HCT116 (cell line): ENCODE data around the gene H19. TPM values are rescaled to one million over a fixed set of nuclear protein-coding genes. Genes with fewer than 3 reads are reported as not detected.

Experiments used
- ATAC-seq: fragments of 200-7000 bp; cut with Tn5 transposase; 2 replicates; pipeline ENCODE4 v1.9.1; 2020; ENCODE audit warnings: mild to moderate bottlenecking, moderate library complexity
- BruUV-seq: library from RNA; stranded (reverse); fragments of 400-500 nt; replicated peaks from 2 replicates; lab custom pipeline; 2021; lab: Mats Ljungman, UMichigan
- CTCF ChIA-PET: fragments of 300-600 bp; sonication (Branson Sonifier 250); formaldehyde crosslinking; loops from one replicate; lab custom pipeline; 2021; ENCODE audit warnings: antibody characterized with exemption; lab: Charles Lee
- POLR2A ChIA-PET: fragments of 300-600, 350-600 bp; sonication (Branson Sonifier 250); formaldehyde crosslinking; loops from one replicate; lab custom pipeline; 2021; ENCODE audit warnings: antibody characterized with exemption; lab: Charles Lee
- RAD21 ChIA-PET, 2 experiments: fragments of 300-600 bp; sonication (Branson Sonifier 250); formaldehyde crosslinking; loops; one replicate each; lab custom pipeline; 2023; ENCODE audit warnings: low total read pairs in 2 of 2; ENCODE audit not compliant: uncharacterized antibody in 2 of 2, unreplicated experiment in 2 of 2, low non-redundant PET in 1 of 2; lab: Charles Lee
- DNase-seq: peaks from one replicate; pipeline ENCODE4 v3.0.0-alpha.2; 2010; ENCODE audit warnings: low read depth, low spot score
- H2AFZ ChIP-seq: fragments of 200-600 bp; shearing (Covaris generic), sonication (generic); 2 replicates; pipeline ENCODE4 v1.6.1; 2017; ENCODE audit warnings: low read depth, mixed run types, mixed read lengths, antibody characterized with exemption, low read length; ENCODE audit not compliant: poor library complexity, severe bottlenecking
- H3K27ac ChIP-seq: 2 replicates; pipeline ENCODE4 v1.5.1; 2012; ENCODE audit warnings: low read depth, low read length
- H3K27me3 ChIP-seq: fragments of 200-600 bp; sonication (generic); 2 replicates; pipeline ENCODE4 v1.6.1; 2016; ENCODE audit warnings: mixed run types, low read length, mixed read lengths; ENCODE audit not compliant: insufficient read depth
- H3K36me3 ChIP-seq, 2 experiments: fragments of 200-500 bp in 1 of 2; fragments of 200-600 bp in 1 of 2; sonication (Bioruptor generic) in 1 of 2; sonication (generic) in 1 of 2; 2 replicates each; pipeline versions ENCODE4 v1.5.1 to v1.6.1; 2014 to 2016; ENCODE audit warnings: low read length in 2 of 2, inconsistent platforms in 1 of 2, mixed read lengths in 1 of 2, mixed run types in 1 of 2; ENCODE audit not compliant: insufficient read depth in 2 of 2, control insufficient read depth in 1 of 2
- H3K4me1 ChIP-seq, 2 experiments: fragments of 200-600 bp in 1 of 2; sonication (generic) in 1 of 2; 2 replicates each; pipeline versions ENCODE4 v1.5.1 to v1.6.1; 2012 to 2017; ENCODE audit warnings: low read length in 2 of 2, inconsistent platforms in 1 of 2, mild to moderate bottlenecking in 1 of 2, mixed read lengths in 1 of 2, mixed run types in 1 of 2, moderate library complexity in 1 of 2; ENCODE audit not compliant: insufficient read depth in 2 of 2, control insufficient read depth in 1 of 2
- H3K4me2 ChIP-seq: fragments of 200-600 bp; sonication (generic); 2 replicates; pipeline ENCODE4 v1.6.1; 2017; ENCODE audit warnings: mixed run types, low read length, mixed read lengths
- H3K4me3 ChIP-seq, 2 experiments: fragments of 200-600 bp in 1 of 2; sonication (generic) in 1 of 2; replicated peaks in 1 of 2; 2 replicates each; pipeline ENCODE4 v1.5.1; 2011 to 2016; ENCODE audit warnings: low read length in 2 of 2, control low read depth in 1 of 2, low read depth in 1 of 2, mild to moderate bottlenecking in 1 of 2, mixed read lengths in 1 of 2, mixed run types in 1 of 2
- H3K79me2 ChIP-seq: fragments of 200-600 bp; sonication (generic); 2 replicates; pipeline ENCODE4 v1.6.1; 2017; ENCODE audit warnings: mild to moderate bottlenecking, mixed run types, low read length, moderate library complexity, mixed read lengths; ENCODE audit not compliant: insufficient read depth
- H3K9ac ChIP-seq: fragments of 200-600 bp; sonication (generic); 2 replicates; pipeline ENCODE4 v1.6.1; 2016; ENCODE audit warnings: low read length, mixed read lengths
- H3K9me2 ChIP-seq: fragments of 200-600 bp; sonication (generic), shearing (Covaris generic); 2 replicates; pipeline ENCODE4 v1.6.1; 2017; ENCODE audit warnings: mixed run types, mild to moderate bottlenecking, moderate library complexity; ENCODE audit not compliant: insufficient read depth
- H3K9me3 ChIP-seq, 2 experiments: fragments of 200-500 bp in 1 of 2; fragments of 200-600 bp in 1 of 2; sonication (Bioruptor generic) in 1 of 2; sonication (generic) in 1 of 2; 2 replicates each; pipeline ENCODE4 v1.6.1; 2014 to 2017; ENCODE audit warnings: low read length in 2 of 2, mixed read lengths in 2 of 2, inconsistent platforms in 1 of 2, low read depth in 1 of 2, mild to moderate bottlenecking in 1 of 2, mixed run types in 1 of 2, moderate library complexity in 1 of 2; ENCODE audit not compliant: control insufficient read depth in 1 of 2, insufficient read depth in 1 of 2
- H4K20me1 ChIP-seq: fragments of 200-600 bp; sonication (generic), shearing (Covaris generic); 2 replicates; pipeline ENCODE4 v1.6.1; 2017; ENCODE audit warnings: mixed run types, mild to moderate bottlenecking, moderate library complexity; ENCODE audit not compliant: insufficient read depth
- ATF3 ChIP-seq: IDR thresholded peaks from 2 replicates; pipeline ENCODE4 v1.6.1; 2012
- CEBPB ChIP-seq: IDR thresholded peaks from 2 replicates; pipeline ENCODE4 v1.6.1; 2012; ENCODE audit warnings: low read depth
- CTCF ChIP-seq, 3 experiments: fragments of 200-600 bp in 1 of 3; sonication (generic) in 1 of 3; IDR thresholded peaks in 2 of 3; conservative IDR thresholded peaks in 1 of 3; 2 replicates each; pipeline ENCODE4 v1.5.1; 2012 to 2017; ENCODE audit warnings: low read depth in 2 of 3, low read length in 2 of 3, antibody characterized with exemption in 1 of 3, borderline replicate concordance in 1 of 3, control low read depth in 1 of 3, mild to moderate bottlenecking in 1 of 3, mixed read lengths in 1 of 3, mixed run types in 1 of 3, moderate library complexity in 1 of 3; ENCODE audit not compliant: insufficient read depth in 1 of 3
- ELF1 ChIP-seq: IDR thresholded peaks from 2 replicates; pipeline ENCODE4 v1.6.1; 2012; ENCODE audit warnings: low read depth, borderline replicate concordance
- EZH2 ChIP-seq: fragments of 200-600 bp; sonication (generic); IDR thresholded peaks from 2 replicates; pipeline ENCODE4 v1.6.1; 2017; ENCODE audit warnings: antibody characterized with exemption, mixed run types
- EZH2phosphoT487 ChIP-seq: fragments of 200-600 bp; IDR thresholded peaks from 2 replicates; pipeline ENCODE4 v1.6.1; 2018; ENCODE audit warnings: antibody characterized with exemption, borderline replicate concordance
- FOSL1 ChIP-seq: IDR thresholded peaks from 2 replicates; pipeline ENCODE4 v1.6.1; 2012; ENCODE audit warnings: low read depth
- JUND ChIP-seq: IDR thresholded peaks from 2 replicates; pipeline ENCODE4 v1.6.1; 2012
- POLR2A ChIP-seq: IDR thresholded peaks from 2 replicates; pipeline ENCODE4 v1.7.0; 2011; ENCODE audit warnings: borderline replicate concordance; ENCODE audit not compliant: insufficient read depth, insufficient read length; ENCODE audit errors: extremely low read depth
- POLR2AphosphoS5 ChIP-seq: IDR thresholded peaks from 2 replicates; pipeline ENCODE4 v1.6.1; 2011; ENCODE audit warnings: mild to moderate bottlenecking, low read depth, low read length, moderate library complexity
- RAD21 ChIP-seq: IDR thresholded peaks from 2 replicates; pipeline ENCODE4 v1.6.1; 2012; ENCODE audit warnings: low read depth, mild to moderate bottlenecking
- SIN3A ChIP-seq: IDR thresholded peaks from 2 replicates; pipeline ENCODE4 v1.6.1; 2012; ENCODE audit warnings: low read depth
- SRF ChIP-seq: IDR thresholded peaks from 2 replicates; pipeline ENCODE4 v1.6.1; 2012; ENCODE audit warnings: low read depth
- TCF7L2 ChIP-seq: IDR thresholded peaks from 2 replicates; pipeline ENCODE4 v1.7.0; 2011; ENCODE audit warnings: borderline replicate concordance, inconsistent platforms; ENCODE audit not compliant: insufficient read depth, insufficient read length; ENCODE audit errors: extremely low read depth
- ZBTB33 ChIP-seq: IDR thresholded peaks from 2 replicates; pipeline ENCODE4 v1.6.1; 2011; ENCODE audit warnings: mild to moderate bottlenecking, low read length, moderate library complexity; ENCODE audit not compliant: insufficient replicate concordance; ENCODE audit errors: extremely low read depth
- ZNF274 ChIP-seq: fragments of 200-500 bp; sonication (Bioruptor generic); IDR thresholded peaks from 2 replicates; pipeline ENCODE4 v1.6.1; 2014; ENCODE audit warnings: mild to moderate bottlenecking, low read depth, low read length, inconsistent platforms
- intact Hi-C: fragments of 100-400 bp; cut with micrococcal nuclease; formaldehyde crosslinking; loops from 2 replicates; pipeline ENCODE4 v1.10.0; 2022
- total RNA-seq: library from RNA; stranded (reverse); gene quantifications from one replicate; pipeline ENCODE4 v1.2.1, GENCODE V29; 2021; ENCODE audit not compliant: unreplicated experiment

The H19 gene
- total RNA-seq, 1 experiment from 2014 or later: 10.5 TPM

DNA sequence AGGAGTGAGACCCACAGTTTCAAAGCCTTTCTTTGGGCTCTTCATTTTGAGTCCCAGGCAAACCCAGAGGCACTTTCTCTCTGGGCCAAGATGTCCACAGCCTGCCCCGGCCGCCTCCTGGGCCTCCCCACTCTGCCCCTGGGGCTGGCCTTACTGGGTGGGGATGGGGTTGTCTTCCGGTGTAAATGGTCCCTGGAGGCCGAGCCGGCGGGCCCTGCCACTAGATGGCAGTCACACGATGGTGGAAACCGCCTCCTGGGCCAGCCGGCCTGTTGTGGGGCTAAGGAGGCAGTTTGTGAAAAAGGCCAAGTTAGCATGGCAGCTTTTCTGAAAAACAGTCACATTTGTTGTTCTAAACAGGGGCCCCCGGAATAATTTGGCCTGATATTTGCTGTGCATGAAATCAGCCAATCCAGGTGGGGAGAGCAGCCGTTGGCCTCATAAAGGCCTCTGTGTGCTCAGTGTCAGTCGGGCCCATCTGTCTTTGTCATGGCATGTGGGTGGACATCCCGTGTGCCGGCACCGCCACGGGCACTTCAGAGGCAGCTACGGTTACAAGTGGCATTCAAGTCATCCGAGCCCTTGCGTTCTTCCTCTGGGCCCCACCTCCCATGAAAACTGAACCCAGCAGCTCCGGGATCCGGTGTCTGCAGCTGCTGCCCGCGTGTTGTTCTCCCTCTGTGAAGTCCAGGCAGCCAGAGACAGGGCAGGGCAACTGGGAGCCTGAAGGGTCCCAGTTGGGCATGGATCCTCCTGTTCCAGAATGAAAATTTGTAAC lies 44.0 kb downstream of the H19 start (continued):
- no peak for TF ChIP-seq CTCF (IDR thresholded peaks at IDR 0.05 in 2 of 3, conservative IDR thresholded peaks at IDR 0.05 in 1 of 3; ENCODE audit: borderline replicate concordance in 1 of 3, insufficient read depth in 1 of 3, low read depth in 2 of 3, low read length in 2 of 3)
- TF ChIP-seq, all 23 proteins: peak for 0

DNA sequence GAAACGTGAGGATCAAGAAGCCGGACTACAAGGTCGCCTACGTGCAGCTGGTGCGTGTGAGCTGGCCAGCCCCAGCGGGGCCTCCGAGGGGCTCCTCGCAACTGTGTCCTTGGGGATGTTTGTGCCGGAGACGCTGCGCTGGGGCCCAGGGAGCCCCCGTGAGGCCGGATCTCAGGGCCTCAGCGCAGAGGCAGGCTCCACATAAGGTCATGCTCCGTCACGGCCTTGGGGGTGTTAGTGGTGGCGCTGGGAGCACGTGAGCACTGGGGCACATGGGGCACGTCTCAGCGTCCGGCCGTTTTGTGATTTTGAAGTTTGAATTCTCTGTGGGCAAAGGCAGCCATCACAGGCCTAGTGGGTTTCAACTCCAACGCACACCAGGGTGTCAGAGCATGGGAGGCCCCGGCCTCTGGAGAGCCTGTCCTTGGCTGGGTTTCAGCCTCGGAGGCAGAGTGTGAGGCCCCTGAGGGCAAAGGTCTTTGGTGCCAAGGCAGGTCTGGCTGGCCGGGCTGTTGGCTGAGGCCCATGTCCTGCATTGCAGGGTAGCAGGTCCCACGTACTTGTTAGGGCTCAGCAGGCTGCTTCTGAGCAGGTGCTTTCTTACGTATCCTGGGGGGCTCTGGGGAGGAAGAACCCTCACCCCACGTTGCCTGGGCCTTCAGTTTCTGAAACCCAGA lies 44.7 kb downstream of the H19 start:
- Histone ChIP-seq H3K79me2 (no peaks in the 10 kb centered on the region), H3K9me2 (no peaks in the 10 kb centered on the region), H3K9me3 (no peaks in the 10 kb centered on the region), H3K9ac (no peak overlapping the region), H3K4me1 (no peaks in the 10 kb centered on the region), H3K4me2 (no peak overlapping the region), H4K20me1 (no peaks in the 10 kb centered on the region), H2AFZ (no peak overlapping the region), H3K36me3 (no peaks in the 10 kb centered on the region), H3K4me3 (no peak overlapping the region), H3K27me3 (no peaks in the 10 kb centered on the region), H3K27ac (no peak overlapping the region)
- ChIA-PET POLR2A (no interaction called here), CTCF (no interaction called here), RAD21 (no interaction called here)
- TSS peak; percentile 17 for BruUV-seq
- ATAC-seq (no peak), DNase-seq (no peak)
- intact Hi-C loops: no loop called here
- no peak for TF ChIP-seq RAD21
- TF ChIP-seq SIN3A: no peak
- no peak for TF ChIP-seq CEBPB
- TF ChIP-seq TCF7L2: no peak
- no peak for TF ChIP-seq CTCF (IDR thresholded peaks at IDR 0.05 in 2 of 3, conservative IDR thresholded peaks at IDR 0.05 in 1 of 3; ENCODE audit: borderline replicate concordance in 1 of 3, insufficient read depth in 1 of 3, low read depth in 2 of 3, low read length in 2 of 3)
- TF ChIP-seq EZH2: no peak
- no peak for TF ChIP-seq ZBTB33
- TF ChIP-seq JUND: no peak
- no peak for TF ChIP-seq ZNF274
- no peak for TF ChIP-seq POLR2A
- no peak for TF ChIP-seq FOSL1
- no peak for TF ChIP-seq SRF
- TF ChIP-seq ATF3: no peak
- TF ChIP-seq POLR2AphosphoS5: no peak
- TF ChIP-seq EZH2phosphoT487: no peak
- TF ChIP-seq ELF1: no peak
